Endothelial cell (in vitro differentiated cells): ENCODE results near the gene TLK2. TPM values are rescaled to one million over a fixed set of nuclear protein-coding genes. Genes with fewer than 3 reads are reported as not detected.

Experiments used
- DNase-seq: peaks from one replicate; pipeline ENCODE4 v3.0.0; 2021; ENCODE audit warnings: low spot score
- H3K27ac Mint-ChIP-seq: one replicate; pipeline ENCODE4 v1.8.0; 2021; ENCODE audit warnings: mixed read lengths, inconsistent platforms; ENCODE audit not compliant: unreplicated experiment
- H3K27me3 Mint-ChIP-seq: one replicate; pipeline ENCODE4 v1.8.0; 2021; ENCODE audit warnings: mild to moderate bottlenecking, moderate library complexity, mixed read lengths, inconsistent platforms; ENCODE audit not compliant: unreplicated experiment
- H3K36me3 Mint-ChIP-seq: one replicate; pipeline ENCODE4 v1.8.0; 2021; ENCODE audit warnings: mild to moderate bottlenecking, low read depth, mixed read lengths, inconsistent platforms; ENCODE audit not compliant: unreplicated experiment
- H3K4me1 Mint-ChIP-seq: one replicate; pipeline ENCODE4 v1.8.0; 2021; ENCODE audit warnings: mild to moderate bottlenecking, mixed read lengths, inconsistent platforms; ENCODE audit not compliant: unreplicated experiment
- H3K4me3 Mint-ChIP-seq: one replicate; pipeline ENCODE4 v1.8.0; 2021; ENCODE audit warnings: mild to moderate bottlenecking, mixed read lengths, inconsistent platforms; ENCODE audit not compliant: unreplicated experiment
- H3K9me3 Mint-ChIP-seq: one replicate; pipeline ENCODE4 v1.8.0; 2021; ENCODE audit warnings: mixed read lengths, inconsistent platforms; ENCODE audit not compliant: unreplicated experiment
- CTCF ChIP-seq: fragments of 200-600 bp; sonication (generic); IDR thresholded peaks from one replicate; pipeline ENCODE4 v1.5.0; 2021; ENCODE audit warnings: antibody characterized with exemption; ENCODE audit not compliant: unreplicated experiment
- total RNA-seq: library from RNA; stranded (reverse); fragmentation: NEBNext Ultra II Directional; extraction: Animal tissue kit (Norgen Biotek cat#: 25700); gene quantifications from one replicate; pipeline ENCODE4 v1.2.1, GENCODE V29; 2021; ENCODE audit not compliant: unreplicated experiment

The TLK2 gene
- total RNA-seq, 1 donor from 2014 or later: 47.5 TPM

DNA sequence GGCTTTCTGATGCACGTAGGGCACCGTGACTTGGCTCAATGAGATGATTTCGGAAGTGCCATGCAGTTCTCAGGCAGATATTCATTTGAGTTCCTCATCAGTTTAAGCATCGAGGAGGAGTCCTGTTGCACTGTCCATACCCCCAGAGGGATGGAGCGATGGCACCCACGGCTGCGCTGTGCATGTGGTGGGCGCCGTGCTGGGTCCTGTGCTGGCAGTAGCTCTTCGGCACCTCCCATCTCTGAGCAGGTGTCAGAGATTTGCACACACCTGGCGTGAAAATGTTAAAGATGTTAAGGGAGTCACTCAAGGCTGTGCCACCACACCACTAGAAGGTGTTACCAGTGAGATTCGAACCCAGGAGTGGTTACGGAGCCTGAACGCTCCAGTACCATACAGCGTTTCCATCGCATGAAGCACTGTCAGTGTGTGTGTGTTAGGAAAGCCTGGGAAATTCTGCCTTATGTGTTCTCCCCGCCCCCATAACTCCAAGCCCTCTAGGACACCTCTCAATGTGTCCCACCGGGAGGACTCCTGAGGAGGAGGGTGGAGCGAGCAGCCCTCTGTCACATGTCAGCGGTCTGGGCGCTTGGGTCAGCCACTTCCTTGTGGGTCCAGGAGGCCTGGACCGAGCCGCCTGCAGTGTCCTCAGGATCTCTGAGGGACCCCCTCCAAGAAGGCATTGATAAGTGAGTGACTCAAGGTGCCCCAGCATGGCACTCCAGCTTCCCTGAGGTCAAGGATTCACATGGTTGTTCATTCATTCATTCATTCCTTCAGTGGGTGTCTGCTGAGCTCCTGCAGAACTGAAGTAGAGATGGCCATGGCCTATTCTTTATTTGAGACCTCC lies 152.7 kb downstream of the TLK2 start:
- Mint-ChIP-seq H3K27ac (no peak overlapping the region), H3K27me3 (peaks cover 17% of the 10 kb centered on the region), H3K4me3 (no peak overlapping the region), H3K9me3 (no peaks in the 10 kb centered on the region), H3K4me1 (peaks cover 42% of the 10 kb centered on the region), H3K36me3 (no peaks in the 10 kb centered on the region)
- no peak for DNase-seq
- no peak for TF ChIP-seq CTCF

DNA sequence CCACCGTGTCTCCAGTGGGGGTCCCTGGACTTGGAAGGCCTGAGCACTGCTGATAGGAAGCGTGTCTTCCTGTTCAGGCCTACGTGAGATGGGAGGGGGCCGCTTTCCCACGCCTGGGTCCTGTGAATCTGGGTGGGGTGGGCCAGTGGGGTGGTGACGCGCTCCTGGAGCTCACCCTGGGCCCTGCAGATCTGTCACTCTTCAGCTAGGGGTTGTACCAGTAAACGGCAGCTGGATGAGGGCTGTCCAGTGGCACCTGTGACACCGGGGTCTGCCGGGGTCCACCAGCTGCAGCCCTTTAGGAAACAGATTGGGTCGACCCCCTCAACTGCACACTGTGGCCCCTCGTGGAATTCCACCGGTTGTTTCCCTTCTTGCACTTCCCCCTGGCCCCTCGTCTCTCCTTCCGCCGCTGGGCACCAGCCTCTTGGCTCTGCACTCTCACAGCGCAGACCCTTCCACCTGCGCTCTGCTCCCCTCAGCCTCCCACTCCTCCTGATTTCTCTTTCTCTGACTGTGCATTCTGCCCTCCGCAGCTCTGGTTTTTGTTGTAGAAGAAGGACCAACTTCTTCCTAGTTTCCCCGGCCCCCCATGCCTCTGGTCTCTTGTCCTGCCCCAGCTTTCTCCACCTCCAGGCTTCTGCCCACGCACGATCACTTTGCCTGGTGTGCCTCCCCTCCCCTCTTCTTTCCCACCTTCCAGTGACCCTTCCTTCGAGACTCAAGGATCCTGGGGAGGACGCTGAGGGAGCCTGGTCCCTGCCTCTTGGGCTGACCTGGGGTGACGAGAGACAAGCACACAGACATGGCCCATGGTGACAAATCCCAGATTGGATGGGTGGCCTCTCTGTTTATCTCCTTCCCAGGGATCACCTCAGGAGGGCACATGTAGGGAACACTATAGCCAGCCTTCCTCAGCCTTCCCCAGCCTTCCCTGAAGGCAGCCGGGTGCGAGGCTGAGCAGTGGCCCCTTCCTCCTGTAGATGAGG lies 153.6 kb downstream of the TLK2 start:
- peaks cover 15% of the 10 kb centered on the region for H3K27me3 Mint-ChIP-seq
- no peak overlapping the region for H3K27ac Mint-ChIP-seq
- no peak for TF ChIP-seq CTCF
- DNase-seq: no peak
- H3K9me3 Mint-ChIP-seq: no peaks in the 10 kb centered on the region
- peak overlapping the region; percentile 32 for H3K4me3 Mint-ChIP-seq
- H3K4me1 Mint-ChIP-seq: peaks cover 37% of the 10 kb centered on the region
- no peaks in the 10 kb centered on the region for H3K36me3 Mint-ChIP-seq

- Mint-ChIP-seq H3K4me3 (no peak overlapping the region), H3K27ac (no peak overlapping the region), H3K27me3 (no peaks in the 10 kb centered on the region), H3K36me3 (no peaks in the 10 kb centered on the region), H3K4me1 (peaks cover 2% of the 10 kb centered on the region), H3K9me3 (no peaks in the 10 kb centered on the region)
- DNase-seq: no peak
- no peak for TF ChIP-seq CTCF
These were observed 159.2 kb downstream of the TLK2 start for GRCh38 chr17:62637809-62638208.

DNA sequence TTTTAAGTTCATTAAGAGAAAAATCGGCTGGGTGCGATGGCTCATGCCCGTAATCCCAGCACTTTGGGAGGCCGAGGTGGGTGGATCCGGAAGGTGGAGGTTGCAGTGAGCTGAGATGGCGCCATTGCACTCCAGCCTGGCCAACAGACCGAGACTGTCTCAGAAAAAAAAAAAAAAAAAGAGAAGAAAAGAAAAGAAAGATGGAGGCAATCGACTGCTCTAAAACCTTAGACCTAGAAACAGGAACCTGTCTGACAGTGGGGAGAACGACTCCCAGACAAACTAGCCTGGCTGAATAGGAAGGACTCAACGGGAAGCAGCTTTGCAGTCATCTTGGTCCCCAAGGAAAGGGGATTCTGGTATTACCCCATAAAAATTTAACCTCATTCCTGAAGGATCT lies 162.5 kb downstream of the TLK2 start:
- no peaks in the 10 kb centered on the region for H3K27me3 Mint-ChIP-seq
- no peak for TF ChIP-seq CTCF
- H3K27ac Mint-ChIP-seq: no peak overlapping the region
- no peak for DNase-seq
- H3K4me1 Mint-ChIP-seq: no peaks in the 10 kb centered on the region
- H3K36me3 Mint-ChIP-seq: no peaks in the 10 kb centered on the region
- H3K4me3 Mint-ChIP-seq: no peak overlapping the region
- H3K9me3 Mint-ChIP-seq: no peaks in the 10 kb centered on the region
